ENCODE data around the gene DAPK3. TPM values are rescaled to one million over a fixed set of nuclear protein-coding genes. Genes with fewer than 3 reads are reported as not detected.
A peak's percentile ranks its signal among the peaks of the same experiment; 100 is the strongest.

DAPK3 gene
- 38.1 and 46.5 TPM in 2 replicates for total RNA-seq (2021)
- Bru-seq, nascent RNA = percentile 66 among the genes with signal in this experiment
- percentile 80 among the genes with signal in this experiment for BruChase-seq, experiment 1, labeled RNA remaining after a 2-hour chase
- BruChase-seq, experiment 2, labeled RNA remaining after a 6-hour chase = percentile 82 among the genes with signal in this experiment
- long read RNA-seq, partial matches to known transcripts = 0 of 2 reads
- long read RNA-seq, other reads (novel, unspliced or antisense) = 2 of 2 reads

GRCh38 chr19:3970808-3971598 is at the start of gene DAPK3:
Gene DAPK3, minus strand, starts transcription at chr19:3971099. Its CDS starts 1,364 bp downstream, at chr19:3969735.
- Histone ChIP-seq H3K4me3 (peak within 1 kb of the TSS; percentile 81), H3K36me3 (ENCODE audit: low read depth) (0 out of 2 replicates have a peak, but pooled peaks cover 10% of the 10 kb centered on the region), H3K9me2 (ENCODE audit: insufficient read depth) (no peaks in the 10 kb centered on the region), H3K4me2 (peak within 1 kb of the TSS; percentile 95), H3K79me2 (ENCODE audit: low read depth) (peaks cover 32% of the 10 kb centered on the region), H3F3A (ENCODE audit: insufficient read depth, low read depth) (peaks cover 49% of the 10 kb centered on the region; the same call in 1 of the 2 replicates), H3K4me1 (replicated peaks; ENCODE audit: insufficient read depth) (peaks cover 20% of the 10 kb centered on the region), H2AFZ (no peak within 1 kb of the TSS), H3K27ac (peak within 1 kb of the TSS; percentile 90), H4K20me1 (ENCODE audit: insufficient read depth) (peaks cover 39% of the 10 kb centered on the region), H3K9me3 (ENCODE audit: insufficient read depth, low read depth) (no peaks in the 10 kb centered on the region), H3K27me3 (ENCODE audit: insufficient read depth, low read depth) (no peaks in the 10 kb centered on the region)
- intact Hi-C loops (cut with micrococcal nuclease; ENCODE audit: unreplicated experiment) = no loop called here
- DNase-seq = peak; percentile 89 to 95
- BruUV-seq (replicated peaks) = no TSS peak
- ChIA-PET POLR2A (ENCODE audit: unreplicated experiment) (interaction anchor here (0.5 to 0.7 kb wide), 4 partner anchors 14 to 366 kb away, joined by 3 to 7 read pairs (median 4); partner anchors contain the start of gene EEF2), CTCF (interaction anchor here (0.6 to 1.2 kb wide), 2 partner anchors 169 to 406 kb away, joined by 4 to 10 read pairs; no protein-coding TSS in a partner anchor)
- no peak for TF ChIP-seq EZH2 (IDR thresholded peaks at IDR 0.05; ENCODE audit: low read depth)
- no peak for TF ChIP-seq CTCF (conservative IDR thresholded peaks at IDR 0.05)

GRCh38 chr19:4019578-4019977 is 48.7 kb upstream of the DAPK3 start:
- Histone ChIP-seq H3K9me3 (ENCODE audit: insufficient read depth, low read depth) (no peaks in the 10 kb centered on the region), H3K27me3 (ENCODE audit: insufficient read depth, low read depth) (no peaks in the 10 kb centered on the region), H4K20me1 (ENCODE audit: insufficient read depth) (peaks cover 19% of the 10 kb centered on the region), H3F3A (ENCODE audit: insufficient read depth, low read depth) (no peaks in the 10 kb centered on the region), H3K27ac (no peak overlapping the region), H3K4me3 (no peak overlapping the region), H3K4me2 (no peak overlapping the region), H3K9me2 (ENCODE audit: insufficient read depth) (no peaks in the 10 kb centered on the region), H2AFZ (no peak overlapping the region), H3K4me1 (replicated peaks; ENCODE audit: insufficient read depth) (no peaks in the 10 kb centered on the region), H3K79me2 (ENCODE audit: low read depth) (peaks cover 6% of the 10 kb centered on the region; the same call in 1 of the 2 replicates), H3K36me3 (ENCODE audit: low read depth) (no peaks in the 10 kb centered on the region)
- no TSS peak for BruUV-seq (replicated peaks)
- TF ChIP-seq CTCF (conservative IDR thresholded peaks at IDR 0.05) = no peak
- TF ChIP-seq EZH2 (IDR thresholded peaks at IDR 0.05; ENCODE audit: low read depth) = no peak
- ChIA-PET CTCF (no interaction called here), POLR2A (ENCODE audit: unreplicated experiment) (no interaction called here)
- intact Hi-C loops (cut with micrococcal nuclease; ENCODE audit: unreplicated experiment) = no loop called here
- no peak for DNase-seq

- Histone ChIP-seq H2AFZ (no peak overlapping the region), H3F3A (ENCODE audit: insufficient read depth, low read depth) (no peaks in the 10 kb centered on the region), H3K4me1 (replicated peaks; ENCODE audit: insufficient read depth) (no peaks in the 10 kb centered on the region), H3K36me3 (ENCODE audit: low read depth) (no peaks in the 10 kb centered on the region), H4K20me1 (ENCODE audit: insufficient read depth) (peaks cover 25% of the 10 kb centered on the region), H3K27ac (no peak overlapping the region), H3K9me3 (ENCODE audit: insufficient read depth, low read depth) (no peaks in the 10 kb centered on the region), H3K4me3 (no peak overlapping the region), H3K4me2 (no peak overlapping the region), H3K27me3 (ENCODE audit: insufficient read depth, low read depth) (no peaks in the 10 kb centered on the region), H3K9me2 (ENCODE audit: insufficient read depth) (no peaks in the 10 kb centered on the region), H3K79me2 (ENCODE audit: low read depth) (peaks cover 6% of the 10 kb centered on the region; the same call in 1 of the 2 replicates)
- CTCF ChIA-PET = no interaction called here
- intact Hi-C loops (cut with micrococcal nuclease; ENCODE audit: unreplicated experiment) = no loop called here
- TF ChIP-seq CTCF (conservative IDR thresholded peaks at IDR 0.05) (no peak), EZH2 (IDR thresholded peaks at IDR 0.05; ENCODE audit: low read depth) (no peak)
- no peak for DNase-seq
- no TSS peak for BruUV-seq (replicated peaks)
- POLR2A ChIA-PET (ENCODE audit: unreplicated experiment) = no interaction called here
Observed at GRCh38 chr19:4018775-4019504, 48.0 kb upstream of the DAPK3 start.

Measured in PC-9 (cell line).